M059J (cell line): ENCODE results near the gene PLSCR1. TPM values are rescaled to one million over a fixed set of nuclear protein-coding genes. Genes with fewer than 3 reads are reported as not detected.
A peak's percentile ranks its signal among the peaks of the same experiment; 100 is the strongest.

Experiments used
- DNase-seq: peaks from one replicate; pipeline ENCODE4 v3.0.0-alpha.2; 2012; ENCODE audit warnings: low read depth
- total RNA-seq: library from RNA; depleted of rRNA; stranded (reverse); fragments of >200 nt; shearing (Covaris generic); gene quantifications from 2 replicates; pipeline ENCODE4 v1.2.3, GENCODE V29; 2014; rRNA removed

PLSCR1 gene, protein sequence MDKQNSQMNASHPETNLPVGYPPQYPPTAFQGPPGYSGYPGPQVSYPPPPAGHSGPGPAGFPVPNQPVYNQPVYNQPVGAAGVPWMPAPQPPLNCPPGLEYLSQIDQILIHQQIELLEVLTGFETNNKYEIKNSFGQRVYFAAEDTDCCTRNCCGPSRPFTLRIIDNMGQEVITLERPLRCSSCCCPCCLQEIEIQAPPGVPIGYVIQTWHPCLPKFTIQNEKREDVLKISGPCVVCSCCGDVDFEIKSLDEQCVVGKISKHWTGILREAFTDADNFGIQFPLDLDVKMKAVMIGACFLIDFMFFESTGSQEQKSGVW
- total RNA-seq, result 665 and 782 TPM in 2 replicates

DNA sequence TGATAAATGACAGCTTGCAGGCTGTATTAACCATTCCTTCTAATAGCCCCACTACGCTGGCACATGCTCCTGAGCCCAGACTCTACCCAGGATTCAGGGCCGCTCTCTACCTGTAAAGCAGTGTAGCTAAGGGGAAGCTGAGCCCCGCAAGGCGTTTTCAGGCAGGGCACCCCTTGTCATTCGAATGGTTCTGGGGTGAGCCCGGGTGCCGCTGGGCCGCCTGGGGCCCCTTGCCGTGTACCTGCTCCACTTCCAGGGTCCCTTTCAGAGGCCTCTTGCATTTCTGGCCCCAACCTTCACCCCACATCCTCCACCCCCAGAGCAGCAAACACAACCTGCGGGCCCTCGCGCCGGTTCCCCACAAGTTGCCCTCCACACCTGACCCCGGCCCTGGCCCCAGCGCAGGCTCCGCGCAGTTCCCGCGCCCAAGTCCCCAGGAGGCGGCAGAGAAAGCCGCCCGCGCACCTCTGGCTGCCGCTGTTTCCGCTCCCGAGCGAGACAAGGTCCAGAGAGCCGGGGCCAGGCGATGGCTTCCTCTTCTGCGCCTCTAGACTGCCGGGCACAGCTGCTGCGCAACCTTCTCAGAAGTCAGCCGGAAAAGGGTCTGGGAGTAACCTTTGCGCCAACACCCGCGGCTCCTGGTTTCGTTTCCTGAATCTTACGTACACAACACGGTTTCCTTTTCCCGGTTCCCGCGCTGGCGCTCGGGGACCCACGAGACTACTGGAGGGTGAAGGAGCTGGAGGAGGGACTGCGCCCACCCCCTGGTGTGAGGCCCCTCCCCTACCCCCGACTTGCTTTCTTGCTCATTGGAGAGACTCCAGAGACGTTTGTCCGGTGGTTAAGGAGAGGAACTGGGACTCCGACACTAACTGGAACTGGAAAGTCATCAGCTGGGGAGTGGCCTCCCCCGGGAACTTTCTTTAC, at the start of gene PLSCR1:
PLSCR1 (minus strand) TSS at position 606 of the 927 bp plus-strand sequence. CDS start 8,055 bp downstream, outside the sequence.
- peak; percentile 100 for DNase-seq

- DNase-seq, result no peak
Measured at GRCh38 chr3:146593776-146594175, 49.4 kb upstream of the PLSCR1 start.

GRCh38 chr3:146590521-146590920, 46.1 kb upstream of the PLSCR1 start:
- DNase-seq, result no peak

DNA sequence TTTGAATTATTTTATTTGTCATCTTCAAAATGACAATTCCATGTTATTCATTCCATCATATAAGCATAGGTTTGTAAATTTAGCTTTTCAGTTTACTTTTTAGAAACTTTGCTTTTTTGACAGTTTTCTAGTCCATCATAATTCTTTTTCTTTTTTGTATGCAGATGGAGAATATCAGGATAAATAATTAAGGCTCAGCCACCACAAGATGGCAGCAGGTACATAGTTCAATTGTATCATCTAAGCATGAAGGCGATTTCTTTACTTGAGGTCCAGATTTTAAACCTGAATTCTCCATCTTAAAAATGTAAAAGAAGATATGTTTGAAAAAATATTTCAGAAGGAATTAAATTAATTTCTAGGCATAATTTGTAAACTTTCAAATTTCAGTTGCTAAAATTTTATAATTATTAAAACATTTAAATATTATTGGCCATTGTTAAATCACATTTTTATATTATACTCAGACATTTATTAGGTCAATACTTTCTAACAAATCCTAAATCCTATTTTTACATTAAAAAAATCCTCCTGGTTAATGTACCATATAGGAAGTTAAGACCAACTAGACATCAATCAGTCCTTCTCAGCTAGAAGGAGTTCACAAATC, 45.6 kb upstream of the PLSCR1 start:
- DNase-seq, result peak; percentile 62

- no peak for DNase-seq
Measured at GRCh38 chr3:146585156-146585555, 40.7 kb upstream of the PLSCR1 start.

DNA sequence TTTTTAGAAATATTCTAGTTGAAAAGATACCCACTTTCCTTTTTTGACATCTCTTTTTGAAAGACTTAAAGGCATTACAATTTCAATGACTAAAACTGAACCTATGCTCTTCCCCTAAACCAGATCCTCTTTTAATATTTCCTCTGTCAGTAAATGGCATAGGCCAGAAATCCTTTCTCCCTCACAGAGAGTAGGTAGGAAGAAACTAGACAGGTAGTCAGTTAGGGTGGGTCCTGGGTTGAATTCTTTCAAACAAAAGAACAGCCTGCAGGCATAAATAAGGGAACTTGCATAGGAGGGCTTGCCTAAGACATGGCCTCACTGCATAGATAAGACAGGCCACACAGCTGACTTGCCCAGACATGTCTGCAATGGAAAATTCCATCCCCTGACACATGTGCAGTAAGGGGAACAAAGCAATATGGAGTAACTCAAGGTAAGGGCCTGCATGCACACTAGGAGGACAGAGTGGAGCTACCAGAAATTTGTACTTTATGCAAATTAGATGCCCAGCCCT, 37.6 kb upstream of the PLSCR1 start:
- DNase-seq, result no peak

DNA sequence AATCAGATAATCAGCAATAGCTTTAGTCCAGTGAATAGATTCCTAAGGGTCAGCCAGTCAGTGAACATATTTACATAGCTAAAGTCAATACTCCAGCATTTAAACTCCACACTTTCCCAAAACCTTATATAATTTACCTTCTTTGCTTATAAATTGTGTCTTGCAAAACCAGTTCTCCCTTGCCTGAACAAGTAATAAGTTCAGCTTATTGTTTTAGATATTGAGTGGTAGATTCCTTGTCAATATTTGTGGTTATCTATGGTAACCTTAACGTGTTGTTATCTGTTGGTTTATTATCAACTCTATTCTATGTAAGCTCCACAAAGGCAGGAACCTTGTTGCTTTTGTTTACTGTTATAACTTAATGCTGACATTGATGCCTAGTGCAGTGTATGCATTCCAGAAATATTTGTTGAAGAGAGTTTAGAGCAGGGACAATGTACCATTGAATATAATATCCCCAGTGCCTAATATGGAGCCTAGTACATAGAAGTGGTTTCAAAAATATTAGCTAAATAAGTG, 36.7 kb upstream of the PLSCR1 start:
- DNase-seq, result no peak

- DNase-seq, result peak; percentile 61
Measured at GRCh38 chr3:146577662-146578061, 33.3 kb upstream of the PLSCR1 start.

DNA sequence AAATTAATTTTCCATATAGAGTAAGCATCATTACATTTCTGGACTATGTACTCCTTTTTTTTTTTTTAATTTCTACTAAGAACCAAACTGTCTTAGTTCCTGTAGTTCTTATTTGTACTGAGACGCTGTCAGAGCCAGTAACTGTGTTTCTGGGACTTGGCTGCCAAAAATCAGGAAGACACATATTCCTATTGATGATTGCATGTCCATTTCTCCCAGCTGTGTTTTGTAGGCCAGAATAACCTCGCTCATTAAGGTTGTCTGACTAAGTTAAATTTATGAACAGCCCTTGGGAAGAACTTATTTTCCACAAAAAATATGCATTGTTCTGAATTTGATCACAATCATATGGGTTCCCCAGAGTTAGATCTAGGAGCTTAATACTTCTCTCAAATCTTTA, 31.2 kb upstream of the PLSCR1 start:
- DNase-seq, result no peak

GRCh38 chr3:146574173-146574572, 29.8 kb upstream of the PLSCR1 start:
- no peak for DNase-seq

- DNase-seq, result no peak
Measured at GRCh38 chr3:146569314-146569713, 24.9 kb upstream of the PLSCR1 start.

DNA sequence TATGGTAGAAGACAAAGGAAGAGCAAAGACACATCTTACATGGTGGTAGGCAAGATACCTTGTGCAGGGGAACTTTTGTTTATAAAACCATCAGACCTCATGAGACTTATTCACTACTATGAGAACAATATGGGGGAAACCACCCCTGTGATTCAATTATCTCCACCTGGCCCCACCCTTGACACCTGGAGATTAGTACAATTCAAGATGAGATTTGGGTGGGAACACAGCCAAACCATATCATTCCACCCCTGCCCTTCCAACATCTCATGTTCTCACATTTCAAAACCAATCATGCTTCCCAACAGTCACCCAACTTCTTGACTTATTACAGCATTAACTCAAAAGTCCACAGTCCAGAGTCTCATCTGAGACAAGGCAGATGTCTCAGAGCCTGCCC, 21.7 kb upstream of the PLSCR1 start:
- DNase-seq, result no peak

- DNase-seq, result no peak
Measured at GRCh38 chr3:146561879-146562278, 17.5 kb upstream of the PLSCR1 start.

DNA sequence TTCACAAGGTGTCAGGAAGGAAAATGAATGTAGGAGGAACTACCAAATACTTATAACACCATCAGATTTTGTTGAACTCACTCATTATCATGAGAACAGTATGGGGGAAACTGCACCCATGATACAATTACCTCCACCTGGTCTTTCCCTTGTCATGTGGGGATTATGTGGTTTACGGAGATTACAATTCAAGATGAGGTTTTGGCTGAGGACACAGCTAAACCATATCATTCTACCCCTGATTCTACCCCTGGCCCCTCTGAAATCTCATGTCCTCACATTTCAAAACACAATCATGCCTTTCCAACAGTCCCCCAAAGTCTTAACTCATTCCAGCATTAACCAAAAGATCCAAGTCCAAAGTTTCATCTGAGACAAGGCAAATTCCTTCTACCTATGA, 17.1 kb upstream of the PLSCR1 start:
- no peak for DNase-seq

- DNase-seq, result no peak
Measured at GRCh38 chr3:146560678-146561077, 16.3 kb upstream of the PLSCR1 start.

GRCh38 chr3:146559388-146559787, 15.0 kb upstream of the PLSCR1 start:
- no peak for DNase-seq

DNA sequence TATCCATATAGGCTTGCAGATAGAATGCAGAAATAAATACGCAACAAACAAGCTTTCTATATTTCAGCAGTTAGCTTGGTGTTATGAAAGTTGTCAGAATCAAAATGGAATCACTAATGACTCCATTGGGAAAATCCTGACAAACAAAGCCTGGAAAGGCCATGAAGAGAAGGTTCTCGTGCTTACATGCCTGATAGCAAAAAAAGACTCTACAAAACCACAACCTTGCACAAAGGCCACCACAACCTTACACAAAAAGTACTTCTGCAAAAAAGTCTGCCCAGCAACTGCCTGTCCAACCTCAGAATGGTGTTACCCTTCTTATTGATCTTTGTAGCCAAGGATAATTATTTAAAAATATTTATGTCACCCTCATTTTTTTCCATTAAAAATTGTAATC, 14.4 kb upstream of the PLSCR1 start:
- DNase-seq, result no peak

- no peak for DNase-seq
Measured at GRCh38 chr3:146557745-146558144, 13.3 kb upstream of the PLSCR1 start.

GRCh38 chr3:146555311-146555710, 10.9 kb upstream of the PLSCR1 start:
- no peak for DNase-seq

DNA sequence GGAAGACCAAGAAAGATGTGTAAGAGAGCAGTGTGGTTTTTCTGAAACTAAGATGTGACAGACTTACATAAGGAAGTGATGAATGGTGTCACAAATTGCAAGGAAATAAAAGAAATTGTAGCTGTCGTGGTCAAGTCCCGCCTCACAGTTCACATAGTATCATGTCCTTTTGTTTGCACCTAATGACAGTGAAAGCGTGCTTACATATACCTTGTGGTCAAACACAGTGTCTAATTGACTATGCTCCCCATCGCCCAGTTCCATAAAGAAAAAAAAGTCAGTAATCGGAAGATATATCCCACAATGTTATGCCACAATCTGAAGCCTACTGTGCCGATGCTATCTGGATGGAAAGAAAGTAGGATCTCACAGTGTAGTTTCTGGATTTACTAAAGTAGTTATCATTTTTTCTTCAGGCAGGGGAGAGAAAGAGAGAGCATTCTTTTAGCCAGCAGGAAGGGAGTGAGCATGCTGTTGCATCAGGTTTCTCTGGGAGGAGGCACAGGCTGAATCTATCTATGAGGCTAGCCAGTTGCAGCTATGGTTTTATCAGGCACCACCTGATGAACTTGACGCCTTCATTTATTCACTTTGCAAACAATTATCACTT, 9.8 kb upstream of the PLSCR1 start:
- DNase-seq, result no peak

- DNase-seq, result peak; percentile 92
Measured at GRCh38 chr3:146550743-146551510, 6.5 kb upstream of the PLSCR1 start.
